GM23338 (cell line): ENCODE measurements around the gene EHMT2.
"Not testable (repeated sequence)": the region's sequence is repeated elsewhere in the genome, so short reads cannot be mapped to it uniquely, and the experiment has no call there.

Experiments
- CREB1 ChIP-seq: fragments of 250-450 bp; sonication (Bioruptor Pico); IDR thresholded peaks from 2 replicates; pipeline ENCODE4 v1.5.0; 2020; ENCODE audit warnings: low read depth, mild to moderate bottlenecking, moderate library complexity
- CTCF ChIP-seq, 2 experiments: fragments of 200-600 bp in 1 of 2; sonication (generic) in 1 of 2; conservative IDR thresholded peaks; 2 replicates each; pipeline versions ENCODE4 v1.5.1 to v1.6.1; 2016 to 2017; ENCODE audit warnings: antibody characterized with exemption in 2 of 2, low read depth in 2 of 2, mild to moderate bottlenecking in 2 of 2, moderate library complexity in 1 of 2
- EZH2 ChIP-seq: fragments of 200-600 bp; sonication (generic); IDR thresholded peaks from one replicate; pipeline ENCODE4 v1.8.0; 2017; ENCODE audit warnings: antibody characterized with exemption, mild to moderate bottlenecking, low read depth; ENCODE audit not compliant: unreplicated experiment
- EZH2phosphoT487 ChIP-seq: fragments of 200-600 bp; sonication (generic); IDR thresholded peaks from one replicate; pipeline ENCODE4 v1.8.1; 2018; ENCODE audit warnings: antibody characterized with exemption; ENCODE audit not compliant: unreplicated experiment
- JUNB ChIP-seq: IDR thresholded peaks from one replicate; pipeline ENCODE4 v1.6.1; 2016; ENCODE audit warnings: antibody characterized with exemption; ENCODE audit not compliant: unreplicated experiment
- NANOG ChIP-seq: IDR thresholded peaks from 2 replicates; pipeline ENCODE4 v1.6.1; 2016; ENCODE audit warnings: antibody characterized with exemption, borderline replicate concordance
- POLR2AphosphoS5 ChIP-seq: IDR thresholded peaks from 2 replicates; pipeline ENCODE4 v1.6.1; 2016; ENCODE audit warnings: antibody characterized with exemption, low read depth
- REST ChIP-seq: IDR thresholded peaks from one replicate; pipeline ENCODE4 v1.6.1; 2018; ENCODE audit warnings: antibody characterized with exemption; ENCODE audit not compliant: unreplicated experiment
- ZNF114 ChIP-seq: fragments of 250-450 bp; sonication (Bioruptor Pico); IDR thresholded peaks from 2 replicates; pipeline ENCODE4 v1.5.0; 2020; ENCODE audit warnings: mild to moderate bottlenecking, moderate library complexity
- ZNF331 ChIP-seq: fragments of 250-450 bp; sonication (Bioruptor Pico); IDR thresholded peaks from 2 replicates; pipeline ENCODE4 v1.5.0; 2020; ENCODE audit warnings: low read depth, mild to moderate bottlenecking, moderate library complexity
- ZNF462 ChIP-seq: fragments of 250-450 bp; sonication (Bioruptor Pico); IDR thresholded peaks from 2 replicates; pipeline ENCODE4 v1.5.0; 2020; ENCODE audit warnings: mild to moderate bottlenecking, moderate library complexity

- not testable (repeated sequence) for TF ChIP-seq CTCF (conservative IDR thresholded peaks at IDR 0.05; ENCODE audit: low read depth in 2 of 2); EZH2; POLR2AphosphoS5; REST; EZH2phosphoT487; CREB1 (CRISPR knock-in tag); NANOG; ZNF331 (CRISPR knock-in tag); JUNB; ZNF114; ZNF462
Measured at GRCh38 chr6:31909298-31909697, 11.8 kb upstream of the EHMT2 start.
